H1 (cell line): ENCODE measurements around the gene KLHDC8A. TPM values are rescaled to one million over a fixed set of nuclear protein-coding genes. Genes with fewer than 3 reads are reported as not detected.
A peak's percentile ranks its signal among the peaks of the same experiment; 100 is the strongest.

Experiments
- CTCF ChIA-PET: fragments of 300-600 bp; sonication (Branson Sonifier 250); formaldehyde crosslinking; loops from one replicate; lab custom pipeline; 2021; ENCODE audit not compliant: partially characterized antibody; lab: Charles Lee
- POLR2A ChIA-PET: fragments of 300-600 bp; sonication (Branson Sonifier 250); formaldehyde crosslinking; loops from one replicate; lab custom pipeline; 2021; ENCODE audit warnings: inconsistent platforms; ENCODE audit not compliant: partially characterized antibody; lab: Charles Lee
- DNase-seq, 2 experiments: peaks; one replicate each; pipeline versions ENCODE4 v3.0.0 to v3.0.0-alpha.2; 2010 to 2022; ENCODE audit warnings: low spot score in 2 of 2, low read depth in 1 of 2, mixed read lengths in 1 of 2
- FAIRE-seq: peaks from 2 replicates; lab custom pipeline; 2011; peaks lifted over from hg19 to GRCh38; lab: Jason Lieb, UNC
- H2AFZ ChIP-seq: 2 replicates; pipeline ENCODE4 v1.8.1; 2012; ENCODE audit warnings: low read length, inconsistent platforms
- H2AK5ac ChIP-seq: 2 replicates; pipeline ENCODE4 v1.6.1; 2013; ENCODE audit warnings: low read depth, low read length
- H2BK120ac ChIP-seq: replicated peaks from 2 replicates; pipeline ENCODE3; 2013; ENCODE audit warnings: low read depth, low read length, inconsistent platforms
- H2BK12ac ChIP-seq: 2 replicates; pipeline ENCODE4 v1.6.1; 2013; ENCODE audit warnings: low read depth, low read length
- H2BK15ac ChIP-seq: 2 replicates; pipeline ENCODE4 v1.6.1; 2013; ENCODE audit warnings: low read length
- H2BK20ac ChIP-seq: 2 replicates; pipeline ENCODE4 v1.6.1; 2013; ENCODE audit warnings: low read length
- H2BK5ac ChIP-seq: 2 replicates; pipeline ENCODE4 v1.6.1; 2013; ENCODE audit warnings: low read depth, low read length
- H3K14ac ChIP-seq: 2 replicates; pipeline ENCODE4 v1.6.1; 2013; ENCODE audit warnings: inconsistent platforms; ENCODE audit not compliant: insufficient read length
- H3K18ac ChIP-seq: 2 replicates; pipeline ENCODE4 v1.6.1; 2013; ENCODE audit warnings: low read length; ENCODE audit errors: extremely low read depth
- H3K23ac ChIP-seq: 2 replicates; pipeline ENCODE4 v1.6.1; 2013; ENCODE audit warnings: inconsistent platforms; ENCODE audit not compliant: insufficient read length
- H3K23me2 ChIP-seq: 2 replicates; pipeline ENCODE4 v1.6.1; 2013; ENCODE audit warnings: low read depth, low read length
- H3K27ac ChIP-seq: 2 replicates; pipeline ENCODE4 v1.6.1; 2011; ENCODE audit warnings: low read depth, low read length, inconsistent platforms
- H3K27me3 ChIP-seq, 4 experiments: replicated peaks in 1 of 4; 1 replicate in 1 of 4; 2 replicates in 3 of 4; pipeline versions ENCODE4 v1.6.1 to v1.8.1; 2011 to 2013; ENCODE audit warnings: low read length in 3 of 4, mild to moderate bottlenecking in 3 of 4, inconsistent platforms in 2 of 4, mixed read lengths in 2 of 4, moderate library complexity in 1 of 4; ENCODE audit not compliant: control insufficient read depth in 3 of 4, insufficient read depth in 3 of 4; ENCODE audit errors: extremely low read depth in 1 of 4
- H3K36me3 ChIP-seq, 4 experiments: 2 replicates each; pipeline versions ENCODE4 v1.6.1 to v1.8.1; 2011 to 2013; ENCODE audit warnings: mild to moderate bottlenecking in 4 of 4, low read length in 3 of 4, moderate library complexity in 2 of 4, control low read depth in 1 of 4, inconsistent platforms in 1 of 4; ENCODE audit not compliant: insufficient read depth in 4 of 4, control insufficient read depth in 2 of 4
- H3K4ac ChIP-seq: replicated peaks from 2 replicates; pipeline ENCODE3; 2013; ENCODE audit warnings: low read length, low read depth, mixed read lengths, inconsistent platforms; ENCODE audit not compliant: insufficient read length
- H3K4me1 ChIP-seq, 4 experiments: replicated peaks in 1 of 4; 1 replicate in 1 of 4; 2 replicates in 3 of 4; pipeline versions ENCODE4 v1.6.1 to v1.8.1; 2011 to 2013; ENCODE audit warnings: low read length in 3 of 4, inconsistent platforms in 2 of 4, mixed read lengths in 1 of 4; ENCODE audit not compliant: insufficient read depth in 4 of 4, control insufficient read depth in 3 of 4
- H3K4me2 ChIP-seq, 2 experiments: 2 replicates each; pipeline versions ENCODE4 v1.6.1 to v1.8.1; 2011 to 2013; ENCODE audit warnings: low read depth in 2 of 2, low read length in 2 of 2, control low read depth in 1 of 2, inconsistent platforms in 1 of 2, mild to moderate bottlenecking in 1 of 2; ENCODE audit not compliant: insufficient read depth in 1 of 2
- H3K4me3 ChIP-seq, 4 experiments: fragments of 200-600, 300-600 bp in 1 of 4; sonication (generic), shearing (Covaris generic), sonication (Bioruptor Twin) in 1 of 4; 2 replicates each; pipeline versions ENCODE4 v1.5.1 to v1.8.1; 2011 to 2016; ENCODE audit warnings: low read length in 4 of 4, low read depth in 3 of 4, control low read depth in 2 of 4, inconsistent platforms in 2 of 4, mild to moderate bottlenecking in 2 of 4, mixed read lengths in 1 of 4, moderate library complexity in 1 of 4; ENCODE audit not compliant: insufficient read depth in 2 of 4; ENCODE audit errors: extremely low read depth in 1 of 4
- H3K56ac ChIP-seq: replicated peaks from 2 replicates; pipeline ENCODE3; 2013; ENCODE audit warnings: low read depth, mild to moderate bottlenecking, mixed read lengths, low read length, inconsistent platforms; ENCODE audit not compliant: insufficient read length
- H3K79me1 ChIP-seq: 2 replicates; pipeline ENCODE4 v1.6.1; 2013; ENCODE audit warnings: low read depth, low read length, control low read depth
- H3K79me2 ChIP-seq, 2 experiments: 2 replicates each; pipeline versions ENCODE4 v1.6.1 to v1.8.1; 2012 to 2013; ENCODE audit warnings: low read length in 2 of 2, mild to moderate bottlenecking in 2 of 2, inconsistent platforms in 1 of 2; ENCODE audit not compliant: insufficient read depth in 2 of 2, control insufficient read depth in 1 of 2
- H3K9ac ChIP-seq, 4 experiments: replicated peaks in 1 of 4; 1 replicate in 1 of 4; 2 replicates in 3 of 4; pipeline versions ENCODE4 v1.6.1 to v1.8.1; 2011 to 2013; ENCODE audit warnings: low read depth in 3 of 4, low read length in 3 of 4, control low read depth in 2 of 4, mild to moderate bottlenecking in 2 of 4, moderate library complexity in 2 of 4, inconsistent platforms in 1 of 4; ENCODE audit errors: extremely low read depth in 1 of 4
- H3K9me3 ChIP-seq, 2 experiments: 2 replicates each; pipeline versions ENCODE4 v1.6.1 to v1.8.1; 2012 to 2013; ENCODE audit warnings: mild to moderate bottlenecking in 2 of 2, moderate library complexity in 2 of 2, control low read depth in 1 of 2, inconsistent platforms in 1 of 2, low read depth in 1 of 2, low read length in 1 of 2, mixed read lengths in 1 of 2; ENCODE audit not compliant: insufficient read depth in 2 of 2
- H4K20me1 ChIP-seq, 2 experiments: replicated peaks in 1 of 2; 2 replicates each; pipeline versions ENCODE3 to v1.8.1; 2011 to 2013; ENCODE audit warnings: inconsistent platforms in 2 of 2, low read length in 2 of 2, mild to moderate bottlenecking in 1 of 2; ENCODE audit not compliant: insufficient read depth in 2 of 2, control insufficient read depth in 1 of 2
- H4K5ac ChIP-seq: 2 replicates; pipeline ENCODE4 v1.6.1; 2013; ENCODE audit warnings: low read length, low read depth, mixed read lengths, inconsistent platforms; ENCODE audit not compliant: insufficient read length
- H4K8ac ChIP-seq: 2 replicates; pipeline ENCODE4 v1.8.0; 2013; ENCODE audit warnings: mild to moderate bottlenecking, moderate library complexity, low read length, inconsistent platforms; ENCODE audit not compliant: insufficient read depth; ENCODE audit errors: extremely low read depth
- H4K91ac ChIP-seq: replicated peaks from 2 replicates; pipeline ENCODE3; 2013; ENCODE audit warnings: low read length, mixed read lengths, inconsistent platforms; ENCODE audit not compliant: insufficient read length
- CHD2 ChIP-seq: IDR thresholded peaks from 2 replicates; pipeline ENCODE4 v1.6.1; 2012; ENCODE audit warnings: low read length, improper control_type of control experiment
- CREB1 ChIP-seq: IDR thresholded peaks from 2 replicates; pipeline ENCODE4 v1.6.1; 2012; ENCODE audit warnings: inconsistent platforms
- GTF2F1 ChIP-seq: IDR thresholded peaks from 2 replicates; pipeline ENCODE4 v1.6.1; 2012; ENCODE audit warnings: low read depth, low read length, improper control_type of control experiment, borderline replicate concordance
- HDAC6 ChIP-seq: IDR thresholded peaks from one replicate; pipeline ENCODE4 v1.7.1; 2012; ENCODE audit warnings: low read depth, mild to moderate bottlenecking, inconsistent platforms, low read length, moderate library complexity
- KDM4A ChIP-seq: IDR thresholded peaks from one replicate; pipeline ENCODE4 v1.7.1; 2012; ENCODE audit warnings: low read depth, mild to moderate bottlenecking, moderate library complexity, low read length, inconsistent platforms; ENCODE audit not compliant: severe bottlenecking
- RNF2 ChIP-seq: fragments of 200-900, 300-1000 bp; sonication (generic); IDR thresholded peaks from 2 replicates; pipeline ENCODE4 v1.7.1; 2016; ENCODE audit warnings: borderline replicate concordance, low read depth, mild to moderate bottlenecking, antibody characterized with exemption, low read length; ENCODE audit not compliant: poor library complexity, severe bottlenecking; ENCODE audit errors: missing control alignments
- SIN3A ChIP-seq, 2 experiments: IDR thresholded peaks in 1 of 2; conservative IDR thresholded peaks in 1 of 2; 2 replicates each; pipeline ENCODE4 v1.6.1; 2011 to 2012; ENCODE audit warnings: low read length in 2 of 2, improper control_type of control experiment in 1 of 2, low read depth in 1 of 2, mild to moderate bottlenecking in 1 of 2
- SIX5 ChIP-seq: IDR thresholded peaks from 2 replicates; pipeline ENCODE4 v1.6.1; 2011; ENCODE audit warnings: mild to moderate bottlenecking, low read depth, low read length
- SP4 ChIP-seq: IDR thresholded peaks from 2 replicates; pipeline ENCODE4 v1.6.1; 2012; ENCODE audit warnings: low read length, inconsistent platforms
- WGBS, 2 experiments: shearing (Covaris generic) in 1 of 2; methylation state at CpG; one replicate each; pipeline versions ENCODE4 v1.1.6 to v1.1.7; 2013 to 2015; ENCODE audit warnings: low lambda C conversion rate in 2 of 2, mixed read lengths in 2 of 2, inconsistent platforms in 1 of 2, low coverage in 1 of 2, missing lambda C conversion rate in 1 of 2; ENCODE audit not compliant: insufficient replicate concordance in 2 of 2, insufficient coverage in 1 of 2, insufficient read length in 1 of 2; ENCODE audit errors: extremely low coverage in 1 of 2, missing lambda C conversion rate in 1 of 2; 5-methylcytosine and 5-hydroxymethylcytosine counted together
- polyA plus RNA-seq, 7 experiments: library from polyadenylated mRNA; depleted of rRNA in 3 of 7; stranded (reverse) in 5 of 7; unstranded in 2 of 7; fragments of >200 nt in 5 of 7; fragments of 200-250 nt in 2 of 7; gene quantifications; 1 replicate in 5 of 7; 2 replicates in 1 of 7; 4 replicates in 1 of 7; pipeline versions ENCODE4 v1.2.1 to v1.2.3, GENCODE V29; 2011 to 2013; ENCODE audit warnings: missing spikeins in 2 of 7, mixed read lengths in 2 of 7
- total RNA-seq: library from RNA; stranded (reverse); fragmentation: NEBNext Ultra II Directional; extraction: Animal tissue kit (Norgen Biotek cat#: 25700); gene quantifications from 2 replicates; pipeline ENCODE4 v1.2.1, GENCODE V29; 2021
- TF ChIP-seq, protein P1 (sequence below): IDR thresholded peaks from 2 replicates; pipeline ENCODE4 v1.6.1; 2011; ENCODE audit warnings: low read length, improper control_type of control experiment

The KLHDC8A gene
- total and polyA plus RNA-seq, 2 of the 8 experiments (the other 6 are each of a cell fraction or from before 2014, with no cell fraction given), result 1.9 to 3.4 TPM

DNA sequence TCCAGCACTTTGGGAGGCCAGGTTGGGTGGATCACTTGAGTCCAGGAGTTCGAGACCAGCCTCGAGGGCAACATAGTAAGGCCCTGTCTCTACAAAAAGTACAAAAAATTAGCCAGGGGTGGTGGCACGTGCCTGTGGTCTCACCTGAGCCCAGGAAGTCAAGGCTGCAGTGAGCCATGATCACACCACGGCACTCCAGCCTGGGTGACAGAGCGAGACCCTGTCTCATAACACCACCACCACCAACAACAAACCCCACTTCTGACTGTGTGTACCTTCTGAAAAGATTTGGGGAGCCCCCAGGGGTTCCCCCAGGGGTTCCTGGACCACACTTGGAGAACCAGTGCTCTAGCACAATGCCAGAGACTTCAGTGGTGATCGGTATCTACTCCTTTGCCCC lies 65.1 kb downstream of the KLHDC8A start:
- Histone ChIP-seq H2AFZ (no peak overlapping the region), H3K79me2 (no peaks in the 10 kb centered on the region), H3K9me3 (no peaks in the 10 kb centered on the region), H3K14ac (no peak overlapping the region), H4K5ac (no peak overlapping the region), H3K56ac (no peak overlapping the region), H3K4me1 (peaks cover 20 to 28% (median 24%) of the 10 kb centered on the region in 4 experiments), H3K36me3 (no peaks in the 10 kb centered on the region), H2BK12ac (peak overlapping the region; percentile 100; the same call in 1 of the 2 replicates), H2BK5ac (no peak overlapping the region; the same call in 1 of the 2 replicates), H3K27ac (no peak overlapping the region), H3K4ac (no peak overlapping the region), H2BK20ac (no peak overlapping the region), H2BK120ac (no peak overlapping the region), H3K4me2 (no peak overlapping the region), H4K20me1 (no peaks in the 10 kb centered on the region), H4K8ac (no peak overlapping the region), H3K27me3 (no peaks in the 10 kb centered on the region; a peak in 1 of 7 replicates), H2AK5ac (no peak overlapping the region), H3K79me1 (no peaks in the 10 kb centered on the region), H2BK15ac (0 out of 2 replicates have a peak overlapping the region, but pooled peaks have one; percentile 92), H3K4me3 (no peak overlapping the region), H3K18ac (no peak overlapping the region), H3K9ac (no peak overlapping the region), H3K23ac (no peak overlapping the region), H4K91ac (no peak overlapping the region), H3K23me2 (no peaks in the 10 kb centered on the region; the same call in 1 of the 2 replicates)
- ChIA-PET POLR2A (interaction anchor here (0.6 to 4.7 kb wide), 3 partner anchors 28 to 59 kb away, joined by 3 to 38 read pairs (median 4); partner anchors contain the start of gene NUAK2), CTCF (interaction anchor here (16.9 to 67.1 kb wide), 2 partner anchors 22 to 28 kb away, joined by 313 to 2424 read pairs; partner anchors contain the start of gene NUAK2)
- no peak for FAIRE-seq
- TF ChIP-seq KDM4A, result no peak
- no peak for TF ChIP-seq SIX5
- TF ChIP-seq, protein P1, sequence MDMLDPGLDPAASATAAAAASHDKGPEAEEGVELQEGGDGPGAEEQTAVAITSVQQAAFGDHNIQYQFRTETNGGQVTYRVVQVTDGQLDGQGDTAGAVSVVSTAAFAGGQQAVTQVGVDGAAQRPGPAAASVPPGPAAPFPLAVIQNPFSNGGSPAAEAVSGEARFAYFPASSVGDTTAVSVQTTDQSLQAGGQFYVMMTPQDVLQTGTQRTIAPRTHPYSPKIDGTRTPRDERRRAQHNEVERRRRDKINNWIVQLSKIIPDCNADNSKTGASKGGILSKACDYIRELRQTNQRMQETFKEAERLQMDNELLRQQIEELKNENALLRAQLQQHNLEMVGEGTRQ, result no peak
- no peak for TF ChIP-seq RNF2
- TF ChIP-seq CREB1, result no peak
- TF ChIP-seq GTF2F1, result no peak
- TF ChIP-seq SIN3A (conservative IDR thresholded peaks at IDR 0.05 in 1 of 2, IDR thresholded peaks at IDR 0.05 in 1 of 2; ENCODE audit: low read depth in 1 of 2, low read length in 2 of 2), result no peak
- TF ChIP-seq CHD2, result no peak
- no peak for TF ChIP-seq SP4
- no peak for TF ChIP-seq HDAC6
- WGBS, 2 experiments, result 95% methylated on average over 6 of the region's 6 CpGs; no CpG with 5 or more reads in 1 of the 2 experiments
- no peak for DNase-seq
